Measurements from ENCODE around the gene DMRTB1. TPM values are rescaled to one million over a fixed set of nuclear protein-coding genes. Genes with fewer than 3 reads are reported as not detected.

DMRTB1 gene
- polyA plus RNA-seq, 3 donors, result not detected

- no peaks in the 10 kb centered on the region for H3K79me2 ChIP-seq (ENCODE audit: insufficient read depth, low read length)
- no peaks in the 10 kb centered on the region for H3K9me3 Mint-ChIP-seq
- intact Hi-C loops (cut with micrococcal nuclease), result no loop called here
- H3K4me3 Mint-ChIP-seq, result no peak overlapping the region
- H4K20me1 ChIP-seq (ENCODE audit: insufficient read depth, low read length), result no peaks in the 10 kb centered on the region
- no peak for DNase-seq
- H3K27ac ChIP-seq (ENCODE audit: low read depth in 1 of 2, low read length in 2 of 2), result no peak overlapping the region
- no peak overlapping the region for H3K4me2 ChIP-seq (replicated peaks; ENCODE audit: extremely low read depth, low read length, poor library complexity, severe bottlenecking)
- H3K36me3 Mint-ChIP-seq, result no peaks in the 10 kb centered on the region
- H3K27me3 Mint-ChIP-seq (ENCODE audit: low read depth in 3 of 3), result peaks cover 2 to 3% (median 2%) of the 10 kb centered on the region in 3 donors
- no peak overlapping the region for H2AFZ ChIP-seq (ENCODE audit: insufficient read depth, low read depth, low read length, poor library complexity, severe bottlenecking)
- H3K9me3 ChIP-seq (replicated peaks in 1 of 2; ENCODE audit: control insufficient read depth in 1 of 2, insufficient read depth in 1 of 2, low read length in 2 of 2), result no peaks in the 10 kb centered on the region
- no peak overlapping the region for H3K27ac Mint-ChIP-seq
- no peak for TF ChIP-seq CTCF (IDR thresholded peaks at IDR 0.05)
- H3K4me3 ChIP-seq (replicated peaks in 1 of 3; ENCODE audit: low read depth in 2 of 3, low read length in 3 of 3), result no peak overlapping the region
- no peaks in the 10 kb centered on the region for H3K4me1 ChIP-seq (ENCODE audit: control insufficient read depth in 1 of 2, insufficient read depth in 2 of 2, low read length in 2 of 2)
- H3K4me1 Mint-ChIP-seq, result peaks cover 5% of the 10 kb centered on the region
- no peaks in the 10 kb centered on the region for H3K27me3 ChIP-seq (ENCODE audit: control insufficient read depth in 2 of 2, insufficient read depth in 2 of 2, low read length in 2 of 2)
- WGBS (ENCODE audit: insufficient coverage), result 93% methylated on average over 8 of the region's 9 CpGs
- H3K36me3 ChIP-seq (replicated peaks in 1 of 2; ENCODE audit: control insufficient read depth in 1 of 2, insufficient read depth in 2 of 2, low read length in 2 of 2), result no peaks in the 10 kb centered on the region
- H3K9ac ChIP-seq (ENCODE audit: insufficient read depth, low read length, poor library complexity, severe bottlenecking), result no peak overlapping the region
Measured at GRCh38 chr1:53504901-53505300, 45.7 kb downstream of the DMRTB1 start.

GRCh38 chr1:53505401-53505800, 46.2 kb downstream of the DMRTB1 start:
- no peak for DNase-seq
- H3K27me3 Mint-ChIP-seq (ENCODE audit: low read depth in 3 of 3), result peaks cover 0 to 4% (median 3%) of the 10 kb centered on the region in 3 donors
- no peak overlapping the region for H3K9ac ChIP-seq (ENCODE audit: insufficient read depth, low read length, poor library complexity, severe bottlenecking)
- H3K4me2 ChIP-seq (replicated peaks; ENCODE audit: extremely low read depth, low read length, poor library complexity, severe bottlenecking), result no peak overlapping the region
- H3K27ac ChIP-seq (ENCODE audit: low read depth in 1 of 2, low read length in 2 of 2), result no peak overlapping the region
- no peak overlapping the region for H3K4me3 Mint-ChIP-seq
- no peak for TF ChIP-seq CTCF (IDR thresholded peaks at IDR 0.05)
- peaks cover 5% of the 10 kb centered on the region for H3K4me1 Mint-ChIP-seq
- no peaks in the 10 kb centered on the region for H3K27me3 ChIP-seq (ENCODE audit: control insufficient read depth in 2 of 2, insufficient read depth in 2 of 2, low read length in 2 of 2)
- H2AFZ ChIP-seq (ENCODE audit: insufficient read depth, low read depth, low read length, poor library complexity, severe bottlenecking), result no peak overlapping the region
- no peaks in the 10 kb centered on the region for H3K36me3 ChIP-seq (replicated peaks in 1 of 2; ENCODE audit: control insufficient read depth in 1 of 2, insufficient read depth in 2 of 2, low read length in 2 of 2)
- H3K9me3 Mint-ChIP-seq, result no peaks in the 10 kb centered on the region
- H3K36me3 Mint-ChIP-seq, result no peaks in the 10 kb centered on the region
- H3K9me3 ChIP-seq (replicated peaks in 1 of 2; ENCODE audit: control insufficient read depth in 1 of 2, insufficient read depth in 1 of 2, low read length in 2 of 2), result no peaks in the 10 kb centered on the region
- no peaks in the 10 kb centered on the region for H3K4me1 ChIP-seq (ENCODE audit: control insufficient read depth in 1 of 2, insufficient read depth in 2 of 2, low read length in 2 of 2)
- H4K20me1 ChIP-seq (ENCODE audit: insufficient read depth, low read length), result no peaks in the 10 kb centered on the region
- 94% methylated on average over 8 of the region's 9 CpGs for WGBS (ENCODE audit: insufficient coverage)
- peak overlapping the region in 2 of 7 donors; percentile 2 to 68 for H3K27ac Mint-ChIP-seq
- no peak overlapping the region for H3K4me3 ChIP-seq (replicated peaks in 1 of 3; ENCODE audit: low read depth in 2 of 3, low read length in 3 of 3)
- no peaks in the 10 kb centered on the region for H3K79me2 ChIP-seq (ENCODE audit: insufficient read depth, low read length)
- intact Hi-C loops (cut with micrococcal nuclease), result no loop called here
